ENCODE data around the gene SLC29A3.

GRCh38 chr10:71306979-71307378 lies 12.1 kb upstream of the SLC29A3 start:
- TF ChIP-seq ZNF274 (IDR thresholded peaks at IDR 0.05; ENCODE audit: low read depth, low read length) (no peak), YY1 (IDR thresholded peaks at IDR 0.05; ENCODE audit: insufficient read depth, insufficient read length) (no peak)
